HL-60 (cell line): Measurements from ENCODE around the gene SLC12A2.

ENCODE experiments used
- DNase-seq, 2 experiments: peaks; one replicate each; pipeline ENCODE4 v3.0.0-alpha.2; 2010 to 2020; ENCODE audit warnings: low read depth in 1 of 2, low spot score in 1 of 2
- H3K27ac ChIP-seq: fragments of 250-450 bp; sonication (Bioruptor Pico); replicated peaks from 2 replicates; pipeline ENCODE4 v1.5.1; 2020; ENCODE audit warnings: mild to moderate bottlenecking, moderate library complexity
- H3K27me3 ChIP-seq: fragments of 250-450 bp; sonication (Bioruptor Pico); 2 replicates; pipeline ENCODE4 v1.5.1; 2021; ENCODE audit warnings: mild to moderate bottlenecking, moderate library complexity; ENCODE audit not compliant: insufficient read depth, poor library complexity, severe bottlenecking
- H3K4me3 ChIP-seq: replicated peaks from 2 replicates; pipeline ENCODE4 v1.5.1; 2011; ENCODE audit warnings: mild to moderate bottlenecking, control low read depth, low read length; ENCODE audit not compliant: insufficient read depth
- GABPA ChIP-seq: IDR thresholded peaks from 2 replicates; pipeline ENCODE4 v1.6.1; 2012; ENCODE audit warnings: low read depth
- POLR2AphosphoS5 ChIP-seq: IDR thresholded peaks from 2 replicates; pipeline ENCODE4 v1.6.1; 2012; ENCODE audit warnings: low read depth
- SPI1 ChIP-seq: IDR thresholded peaks from 2 replicates; pipeline ENCODE4 v1.6.1; 2012; ENCODE audit warnings: low read depth, mild to moderate bottlenecking, borderline replicate concordance
- TF ChIP-seq, protein P1 (sequence below): IDR thresholded peaks from one replicate; pipeline ENCODE4 v1.5.1; 2011; ENCODE audit warnings: low read length, control low read depth, inconsistent platforms; ENCODE audit not compliant: insufficient read depth
- TF ChIP-seq, protein P2 (sequence below): IDR thresholded peaks from 2 replicates; pipeline ENCODE4 v1.6.1; 2012; ENCODE audit warnings: low read depth; ENCODE audit not compliant: insufficient replicate concordance

Gene SLC12A2

DNA sequence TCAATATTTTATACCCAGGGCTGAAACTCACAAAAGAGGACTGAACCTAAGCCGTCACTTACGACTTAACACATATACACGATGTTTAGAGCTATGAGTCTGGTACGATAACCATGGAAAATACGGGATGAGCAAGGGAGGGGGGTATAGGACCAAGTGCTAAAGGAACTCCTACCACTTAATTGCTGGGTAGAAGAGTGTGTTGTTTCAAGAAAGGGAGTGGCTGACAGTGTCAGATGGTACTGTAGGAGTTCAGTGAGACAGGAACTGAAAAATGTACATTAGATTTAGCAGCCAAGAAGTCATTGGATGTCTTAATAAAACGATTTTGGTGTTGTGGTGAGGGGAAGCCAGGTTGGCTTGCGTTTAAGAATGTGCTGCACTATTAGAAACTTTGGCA is 21.6 kb downstream of the SLC12A2 start:
- TF ChIP-seq, protein P1, sequence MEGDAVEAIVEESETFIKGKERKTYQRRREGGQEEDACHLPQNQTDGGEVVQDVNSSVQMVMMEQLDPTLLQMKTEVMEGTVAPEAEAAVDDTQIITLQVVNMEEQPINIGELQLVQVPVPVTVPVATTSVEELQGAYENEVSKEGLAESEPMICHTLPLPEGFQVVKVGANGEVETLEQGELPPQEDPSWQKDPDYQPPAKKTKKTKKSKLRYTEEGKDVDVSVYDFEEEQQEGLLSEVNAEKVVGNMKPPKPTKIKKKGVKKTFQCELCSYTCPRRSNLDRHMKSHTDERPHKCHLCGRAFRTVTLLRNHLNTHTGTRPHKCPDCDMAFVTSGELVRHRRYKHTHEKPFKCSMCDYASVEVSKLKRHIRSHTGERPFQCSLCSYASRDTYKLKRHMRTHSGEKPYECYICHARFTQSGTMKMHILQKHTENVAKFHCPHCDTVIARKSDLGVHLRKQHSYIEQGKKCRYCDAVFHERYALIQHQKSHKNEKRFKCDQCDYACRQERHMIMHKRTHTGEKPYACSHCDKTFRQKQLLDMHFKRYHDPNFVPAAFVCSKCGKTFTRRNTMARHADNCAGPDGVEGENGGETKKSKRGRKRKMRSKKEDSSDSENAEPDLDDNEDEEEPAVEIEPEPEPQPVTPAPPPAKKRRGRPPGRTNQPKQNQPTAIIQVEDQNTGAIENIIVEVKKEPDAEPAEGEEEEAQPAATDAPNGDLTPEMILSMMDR: no peak
- TF ChIP-seq, protein P2, sequence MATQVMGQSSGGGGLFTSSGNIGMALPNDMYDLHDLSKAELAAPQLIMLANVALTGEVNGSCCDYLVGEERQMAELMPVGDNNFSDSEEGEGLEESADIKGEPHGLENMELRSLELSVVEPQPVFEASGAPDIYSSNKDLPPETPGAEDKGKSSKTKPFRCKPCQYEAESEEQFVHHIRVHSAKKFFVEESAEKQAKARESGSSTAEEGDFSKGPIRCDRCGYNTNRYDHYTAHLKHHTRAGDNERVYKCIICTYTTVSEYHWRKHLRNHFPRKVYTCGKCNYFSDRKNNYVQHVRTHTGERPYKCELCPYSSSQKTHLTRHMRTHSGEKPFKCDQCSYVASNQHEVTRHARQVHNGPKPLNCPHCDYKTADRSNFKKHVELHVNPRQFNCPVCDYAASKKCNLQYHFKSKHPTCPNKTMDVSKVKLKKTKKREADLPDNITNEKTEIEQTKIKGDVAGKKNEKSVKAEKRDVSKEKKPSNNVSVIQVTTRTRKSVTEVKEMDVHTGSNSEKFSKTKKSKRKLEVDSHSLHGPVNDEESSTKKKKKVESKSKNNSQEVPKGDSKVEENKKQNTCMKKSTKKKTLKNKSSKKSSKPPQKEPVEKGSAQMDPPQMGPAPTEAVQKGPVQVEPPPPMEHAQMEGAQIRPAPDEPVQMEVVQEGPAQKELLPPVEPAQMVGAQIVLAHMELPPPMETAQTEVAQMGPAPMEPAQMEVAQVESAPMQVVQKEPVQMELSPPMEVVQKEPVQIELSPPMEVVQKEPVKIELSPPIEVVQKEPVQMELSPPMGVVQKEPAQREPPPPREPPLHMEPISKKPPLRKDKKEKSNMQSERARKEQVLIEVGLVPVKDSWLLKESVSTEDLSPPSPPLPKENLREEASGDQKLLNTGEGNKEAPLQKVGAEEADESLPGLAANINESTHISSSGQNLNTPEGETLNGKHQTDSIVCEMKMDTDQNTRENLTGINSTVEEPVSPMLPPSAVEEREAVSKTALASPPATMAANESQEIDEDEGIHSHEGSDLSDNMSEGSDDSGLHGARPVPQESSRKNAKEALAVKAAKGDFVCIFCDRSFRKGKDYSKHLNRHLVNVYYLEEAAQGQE: no peak
- TF ChIP-seq SPI1 (no peak), GABPA (no peak), POLR2AphosphoS5 (no peak)
- H3K27ac ChIP-seq: no peak overlapping the region
- no peaks in the 10 kb centered on the region for H3K27me3 ChIP-seq
- no peak overlapping the region for H3K4me3 ChIP-seq
- DNase-seq: no peak

DNA sequence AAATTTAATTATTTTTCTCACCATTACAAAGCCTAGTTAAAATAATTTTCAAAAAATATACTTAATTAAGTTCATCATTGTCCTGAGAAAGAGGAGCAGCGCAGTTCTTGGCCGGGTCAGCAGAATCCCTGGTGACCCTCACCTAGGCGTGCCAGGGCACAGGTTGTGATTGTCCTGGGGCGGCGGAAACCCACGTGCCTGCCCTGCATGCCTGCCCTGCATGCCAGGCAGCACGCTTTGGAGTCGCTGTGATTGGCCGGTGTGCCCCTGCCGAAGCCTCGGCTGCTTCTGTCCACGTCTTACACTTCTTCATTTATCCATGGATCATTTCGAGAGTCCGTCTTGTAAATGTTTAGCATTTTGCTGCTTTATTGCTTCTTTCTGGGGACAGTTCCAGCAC is 25.6 kb downstream of the SLC12A2 start:
- Histone ChIP-seq H3K27ac (no peak overlapping the region), H3K27me3 (no peaks in the 10 kb centered on the region), H3K4me3 (no peak overlapping the region)
- no peak for DNase-seq
- TF ChIP-seq, protein P1: no peak
- TF ChIP-seq POLR2AphosphoS5: no peak
- no peak for TF ChIP-seq GABPA
- TF ChIP-seq SPI1: no peak
- TF ChIP-seq, protein P2: no peak

DNA sequence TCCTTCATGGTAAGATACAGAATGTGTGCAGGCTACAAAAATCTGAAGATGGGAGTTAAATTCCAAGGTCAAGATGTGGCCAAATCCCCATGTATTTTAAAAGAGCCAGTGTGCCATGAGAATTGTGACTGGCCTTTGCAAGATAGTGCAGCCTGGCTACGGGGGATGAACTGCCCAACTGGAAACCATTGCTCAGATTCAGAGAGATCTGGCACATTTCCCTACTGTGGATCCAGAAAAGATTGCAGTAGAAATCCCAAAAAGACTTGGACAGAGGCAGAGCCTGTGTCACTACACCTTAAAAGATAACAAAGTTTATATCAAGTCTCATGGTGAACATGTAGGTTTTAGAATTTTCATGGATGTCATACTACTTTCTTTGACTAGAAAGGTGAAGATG is 26.2 kb downstream of the SLC12A2 start:
- H3K4me3 ChIP-seq: no peak overlapping the region
- no peaks in the 10 kb centered on the region for H3K27me3 ChIP-seq
- DNase-seq: no peak
- H3K27ac ChIP-seq: no peak overlapping the region
- TF ChIP-seq, protein P2: no peak
- TF ChIP-seq GABPA (no peak), POLR2AphosphoS5 (no peak), SPI1 (no peak)
- TF ChIP-seq, protein P1: no peak
